Prostate gland (tissue), 2 donors: ENCODE measurements around the gene SLC27A2. TPM values are rescaled to one million over a fixed set of nuclear protein-coding genes. Genes with fewer than 3 reads are reported as not detected.

Experiments
- DNase-seq: peaks from one replicate; pipeline ENCODE4 v3.0.0-alpha.2; 2019; ENCODE audit warnings: low spot score
- H3K27ac ChIP-seq, 2 donors: fragments of 200-600 bp; sonication (generic); 2 replicates each; pipeline ENCODE4 v1.5.1; 2017 to 2019
- H3K27me3 ChIP-seq: fragments of 200-600 bp; sonication (generic); replicated peaks from 2 replicates; pipeline ENCODE4 v1.5.1; 2019; ENCODE audit not compliant: insufficient read depth
- H3K36me3 ChIP-seq, 2 donors: fragments of 200-600 bp; sonication (generic); 1 replicate in 1 of 2; 2 replicates in 1 of 2; pipeline versions ENCODE4 v1.5.1 to v1.8.1; 2017 to 2019
- H3K4me1 ChIP-seq: fragments of 200-600 bp; sonication (generic); replicated peaks from 2 replicates; pipeline ENCODE4 v1.5.1; 2019
- H3K4me3 ChIP-seq, 2 donors: fragments of 200-600 bp; sonication (generic); 2 replicates each; pipeline ENCODE4 v1.5.1; 2017 to 2019
- H3K9me3 ChIP-seq: fragments of 200-600 bp; sonication (generic); 2 replicates; pipeline ENCODE4 v1.5.1; 2017
- CTCF ChIP-seq, 4 experiments: fragments of 200-600 bp in 2 of 4; fragments of 450-650 bp in 2 of 4; sonication (generic) in 2 of 4; IDR thresholded peaks; 1 replicate in 3 of 4; 2 replicates in 1 of 4; pipeline ENCODE4 v1.5.1; 2016 to 2019; ENCODE audit warnings: antibody characterized with exemption in 4 of 4, mild to moderate bottlenecking in 2 of 4, moderate library complexity in 2 of 4
- POLR2A ChIP-seq: fragments of 450-650 bp; IDR thresholded peaks from one replicate; pipeline ENCODE4 v1.6.1; 2016; ENCODE audit warnings: antibody characterized with exemption, mild to moderate bottlenecking
- POLR2AphosphoS5 ChIP-seq: sonication (generic); formaldehyde crosslinking; IDR thresholded peaks from one replicate; pipeline ENCODE4 v1.6.1; 2017; ENCODE audit warnings: antibody characterized with exemption
- WGBS: methylation state at CpG from one replicate; pipeline ENCODE4 v1.1.5; 2018; 5-methylcytosine and 5-hydroxymethylcytosine counted together
- intact Hi-C: fragments of 100-400 bp; cut with DNase I; formaldehyde crosslinking; loops from one replicate; pipeline ENCODE4 v1.14.2; 2022
- total RNA-seq, 2 donors: library from RNA; depleted of rRNA; stranded (reverse); fragments of >200 nt; gene quantifications; one replicate each; pipeline ENCODE4 v1.1.0, GENCODE V29; 2016

The SLC27A2 gene
- total RNA-seq, 2 donors from 2014 or later, result 4.7 to 22.0 TPM

GRCh38 chr15:50189633-50190032 lies 7.6 kb downstream of the SLC27A2 start:
- Histone ChIP-seq H3K4me3 (no peak overlapping the region), H3K4me1 (no peaks in the 10 kb centered on the region), H3K27me3 (no peaks in the 10 kb centered on the region), H3K9me3 (no peaks in the 10 kb centered on the region), H3K36me3 (no peaks in the 10 kb centered on the region), H3K27ac (no peak overlapping the region)
- DNase-seq, result no peak
- TF ChIP-seq POLR2A (no peak), CTCF (IDR thresholded peaks at IDR 0.05) (no peak), POLR2AphosphoS5 (no peak)
- intact Hi-C loops, result no loop called here

GRCh38 chr15:50190166-50190570 lies 8.2 kb downstream of the SLC27A2 start:
- Histone ChIP-seq H3K36me3 (no peaks in the 10 kb centered on the region), H3K27ac (no peak overlapping the region), H3K9me3 (no peaks in the 10 kb centered on the region), H3K4me1 (no peaks in the 10 kb centered on the region), H3K4me3 (no peak overlapping the region), H3K27me3 (no peaks in the 10 kb centered on the region)
- intact Hi-C loops, result no loop called here
- no peak for DNase-seq
- TF ChIP-seq POLR2AphosphoS5, result no peak
- TF ChIP-seq POLR2A, result no peak
- TF ChIP-seq CTCF (IDR thresholded peaks at IDR 0.05), result no peak

GRCh38 chr15:50190723-50191122 lies 8.7 kb downstream of the SLC27A2 start:
- Histone ChIP-seq H3K4me1 (no peaks in the 10 kb centered on the region), H3K4me3 (no peak overlapping the region), H3K27me3 (no peaks in the 10 kb centered on the region), H3K9me3 (no peaks in the 10 kb centered on the region), H3K36me3 (no peaks in the 10 kb centered on the region), H3K27ac (no peak overlapping the region)
- intact Hi-C loops, result no loop called here
- DNase-seq, result no peak
- TF ChIP-seq POLR2A (no peak), POLR2AphosphoS5 (no peak), CTCF (IDR thresholded peaks at IDR 0.05) (no peak)
- 88% methylated on average over 1 of the region's 1 CpG for WGBS

GRCh38 chr15:50192164-50192563 lies 10.2 kb downstream of the SLC27A2 start:
- Histone ChIP-seq H3K9me3 (no peaks in the 10 kb centered on the region), H3K27me3 (no peaks in the 10 kb centered on the region), H3K36me3 (no peaks in the 10 kb centered on the region), H3K27ac (no peak overlapping the region), H3K4me1 (no peaks in the 10 kb centered on the region), H3K4me3 (no peak overlapping the region)
- TF ChIP-seq POLR2A (no peak), CTCF (IDR thresholded peaks at IDR 0.05) (no peak), POLR2AphosphoS5 (no peak)
- intact Hi-C loops, result no loop called here
- no peak for DNase-seq
- WGBS, result 91% methylated on average over 1 of the region's 1 CpG

GRCh38 chr15:50192926-50193620 lies 11.1 kb downstream of the SLC27A2 start:
- TF ChIP-seq POLR2A (no peak), CTCF (IDR thresholded peaks at IDR 0.05) (no peak), POLR2AphosphoS5 (no peak)
- DNase-seq, result no peak
- H3K4me3 ChIP-seq, result no peak overlapping the region
- H3K36me3 ChIP-seq, result no peaks in the 10 kb centered on the region
- 49% methylated on average over 6 of the region's 6 CpGs for WGBS
- H3K4me1 ChIP-seq, result no peaks in the 10 kb centered on the region
- H3K27me3 ChIP-seq, result no peaks in the 10 kb centered on the region
- intact Hi-C loops, result no loop called here
- H3K27ac ChIP-seq, result no peak overlapping the region
- no peaks in the 10 kb centered on the region for H3K9me3 ChIP-seq
